Panc1 (cell line): ENCODE results near the gene LRP1B.

Experiments
- TF ChIP-seq, protein P1 (sequence below): fragments of 450-650 bp; IDR thresholded peaks from 2 replicates; pipeline ENCODE4 v1.5.1; 2017; ENCODE audit warnings: mild to moderate bottlenecking
- TF ChIP-seq, protein P2 (sequence below), 2 experiments: IDR thresholded peaks; 2 replicates each; pipeline ENCODE4 v1.6.1; 2011 to 2012; ENCODE audit warnings: low read depth in 2 of 2, control low read depth in 1 of 2, low read length in 1 of 2, mild to moderate bottlenecking in 1 of 2, moderate library complexity in 1 of 2; ENCODE audit not compliant: insufficient read depth in 1 of 2

- TF ChIP-seq, protein P1, sequence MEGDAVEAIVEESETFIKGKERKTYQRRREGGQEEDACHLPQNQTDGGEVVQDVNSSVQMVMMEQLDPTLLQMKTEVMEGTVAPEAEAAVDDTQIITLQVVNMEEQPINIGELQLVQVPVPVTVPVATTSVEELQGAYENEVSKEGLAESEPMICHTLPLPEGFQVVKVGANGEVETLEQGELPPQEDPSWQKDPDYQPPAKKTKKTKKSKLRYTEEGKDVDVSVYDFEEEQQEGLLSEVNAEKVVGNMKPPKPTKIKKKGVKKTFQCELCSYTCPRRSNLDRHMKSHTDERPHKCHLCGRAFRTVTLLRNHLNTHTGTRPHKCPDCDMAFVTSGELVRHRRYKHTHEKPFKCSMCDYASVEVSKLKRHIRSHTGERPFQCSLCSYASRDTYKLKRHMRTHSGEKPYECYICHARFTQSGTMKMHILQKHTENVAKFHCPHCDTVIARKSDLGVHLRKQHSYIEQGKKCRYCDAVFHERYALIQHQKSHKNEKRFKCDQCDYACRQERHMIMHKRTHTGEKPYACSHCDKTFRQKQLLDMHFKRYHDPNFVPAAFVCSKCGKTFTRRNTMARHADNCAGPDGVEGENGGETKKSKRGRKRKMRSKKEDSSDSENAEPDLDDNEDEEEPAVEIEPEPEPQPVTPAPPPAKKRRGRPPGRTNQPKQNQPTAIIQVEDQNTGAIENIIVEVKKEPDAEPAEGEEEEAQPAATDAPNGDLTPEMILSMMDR: no peak
- TF ChIP-seq, protein P2, sequence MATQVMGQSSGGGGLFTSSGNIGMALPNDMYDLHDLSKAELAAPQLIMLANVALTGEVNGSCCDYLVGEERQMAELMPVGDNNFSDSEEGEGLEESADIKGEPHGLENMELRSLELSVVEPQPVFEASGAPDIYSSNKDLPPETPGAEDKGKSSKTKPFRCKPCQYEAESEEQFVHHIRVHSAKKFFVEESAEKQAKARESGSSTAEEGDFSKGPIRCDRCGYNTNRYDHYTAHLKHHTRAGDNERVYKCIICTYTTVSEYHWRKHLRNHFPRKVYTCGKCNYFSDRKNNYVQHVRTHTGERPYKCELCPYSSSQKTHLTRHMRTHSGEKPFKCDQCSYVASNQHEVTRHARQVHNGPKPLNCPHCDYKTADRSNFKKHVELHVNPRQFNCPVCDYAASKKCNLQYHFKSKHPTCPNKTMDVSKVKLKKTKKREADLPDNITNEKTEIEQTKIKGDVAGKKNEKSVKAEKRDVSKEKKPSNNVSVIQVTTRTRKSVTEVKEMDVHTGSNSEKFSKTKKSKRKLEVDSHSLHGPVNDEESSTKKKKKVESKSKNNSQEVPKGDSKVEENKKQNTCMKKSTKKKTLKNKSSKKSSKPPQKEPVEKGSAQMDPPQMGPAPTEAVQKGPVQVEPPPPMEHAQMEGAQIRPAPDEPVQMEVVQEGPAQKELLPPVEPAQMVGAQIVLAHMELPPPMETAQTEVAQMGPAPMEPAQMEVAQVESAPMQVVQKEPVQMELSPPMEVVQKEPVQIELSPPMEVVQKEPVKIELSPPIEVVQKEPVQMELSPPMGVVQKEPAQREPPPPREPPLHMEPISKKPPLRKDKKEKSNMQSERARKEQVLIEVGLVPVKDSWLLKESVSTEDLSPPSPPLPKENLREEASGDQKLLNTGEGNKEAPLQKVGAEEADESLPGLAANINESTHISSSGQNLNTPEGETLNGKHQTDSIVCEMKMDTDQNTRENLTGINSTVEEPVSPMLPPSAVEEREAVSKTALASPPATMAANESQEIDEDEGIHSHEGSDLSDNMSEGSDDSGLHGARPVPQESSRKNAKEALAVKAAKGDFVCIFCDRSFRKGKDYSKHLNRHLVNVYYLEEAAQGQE (IDR thresholded peaks at IDR 0.05; ENCODE audit: insufficient read depth in 1 of 2, low read depth in 2 of 2, low read length in 1 of 2): no peak
Observed at GRCh38 chr2:140376686-140377085, 1754.1 kb downstream of the LRP1B start.
